ENCODE measurements around the gene MAN1C1. TPM values are rescaled to one million over a fixed set of nuclear protein-coding genes. Genes with fewer than 3 reads are reported as not detected.
A peak's percentile ranks its signal among the peaks of the same experiment; 100 is the strongest.

MAN1C1 gene
- total and polyA plus RNA-seq, 4 donors = 2.8 to 32.2 (median 14.5) TPM

GRCh38 chr1:25738499-25738898 is 121.9 kb downstream of the MAN1C1 start:
- Histone ChIP-seq H3K4me1 (ENCODE audit: control insufficient read depth in 1 of 2, insufficient read depth in 2 of 2, low read length in 2 of 2) (no peaks in the 10 kb centered on the region), H3K36me3 (ENCODE audit: control insufficient read depth in 1 of 2, insufficient read depth in 2 of 2, low read length in 1 of 2) (no peaks in the 10 kb centered on the region), H3K27me3 (ENCODE audit: control insufficient read depth in 1 of 2, insufficient read depth in 2 of 2, low read length in 1 of 2) (no peaks in the 10 kb centered on the region), H3K4me3 (ENCODE audit: low read length in 2 of 2) (no peak overlapping the region), H3K9me3 (ENCODE audit: control insufficient read depth, low read length) (no peaks in the 10 kb centered on the region), H3K27ac (ENCODE audit: low read depth in 1 of 2, low read length in 2 of 2) (no peak overlapping the region)
- no peak for DNase-seq
- intact Hi-C loops (cut with DNase I) = no loop called here
- 99 to 100% methylated on average over 2 of the region's 2 CpGs for WGBS, 2 donors
- ATAC-seq (ENCODE audit: low FRiP score) = no peak

DNA sequence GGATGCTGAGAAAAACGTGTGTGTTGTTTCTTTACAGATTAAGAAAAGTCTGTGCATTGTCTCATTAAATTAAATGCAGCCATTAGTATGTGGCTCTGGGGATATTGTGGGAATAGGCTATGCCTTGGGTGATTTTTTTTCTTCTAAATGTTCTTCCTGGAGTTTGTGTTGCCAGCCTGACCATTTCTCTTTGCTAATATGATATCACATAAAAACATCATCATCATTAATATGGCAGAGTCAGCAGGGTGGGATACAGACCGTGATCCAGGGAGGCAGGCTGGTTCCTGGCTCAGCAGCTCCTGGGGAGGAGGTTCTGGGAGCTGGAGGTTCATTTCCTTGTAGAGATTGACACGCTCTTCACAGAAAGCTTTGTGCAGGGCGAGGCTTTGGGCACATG is 122.8 kb downstream of the MAN1C1 start:
- H3K9me3 ChIP-seq (ENCODE audit: control insufficient read depth, low read length) = no peaks in the 10 kb centered on the region
- ATAC-seq (ENCODE audit: low FRiP score) (no peak), DNase-seq (peak in 1 of 2 donors; percentile 41)
- no peaks in the 10 kb centered on the region for H3K27me3 ChIP-seq (ENCODE audit: control insufficient read depth in 1 of 2, insufficient read depth in 2 of 2, low read length in 1 of 2)
- no peak overlapping the region for H3K4me3 ChIP-seq (ENCODE audit: low read length in 2 of 2)
- H3K36me3 ChIP-seq (ENCODE audit: control insufficient read depth in 1 of 2, insufficient read depth in 2 of 2, low read length in 1 of 2) = no peaks in the 10 kb centered on the region
- WGBS, 2 donors = 90 to 92% methylated on average over 4 of the region's 4 CpGs
- no peaks in the 10 kb centered on the region for H3K4me1 ChIP-seq (ENCODE audit: control insufficient read depth in 1 of 2, insufficient read depth in 2 of 2, low read length in 2 of 2)
- intact Hi-C loops (cut with DNase I) = no loop called here
- H3K27ac ChIP-seq (ENCODE audit: low read depth in 1 of 2, low read length in 2 of 2) = no peak overlapping the region

DNA sequence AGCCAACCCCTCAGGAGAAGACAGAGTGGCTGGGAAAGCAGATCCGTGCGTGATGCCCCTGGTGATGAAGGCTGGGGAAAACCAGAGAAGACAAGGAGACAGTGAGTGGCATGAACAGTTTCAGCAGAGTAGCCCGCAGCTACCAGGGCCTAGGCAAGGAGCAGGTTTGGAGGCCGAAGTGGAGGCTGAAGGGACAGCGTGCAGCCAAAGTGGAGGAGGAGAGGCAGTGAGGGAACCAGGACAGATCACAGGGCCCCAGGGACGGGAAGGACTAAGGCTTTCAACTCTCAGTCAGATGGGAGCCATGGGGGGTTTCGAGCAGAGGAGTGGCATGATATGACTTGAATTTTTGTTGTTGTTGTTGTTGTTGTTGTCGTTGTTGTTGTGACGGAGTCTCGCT is 123.5 kb downstream of the MAN1C1 start:
- intact Hi-C loops (cut with DNase I) = loop anchor here (5.0 kb wide), 2 partner anchors 43 to 123 kb away; partner anchors contain the start of gene MAN1C1 (in 2 of the 2)
- no peaks in the 10 kb centered on the region for H3K36me3 ChIP-seq (ENCODE audit: control insufficient read depth in 1 of 2, insufficient read depth in 2 of 2, low read length in 1 of 2)
- no peaks in the 10 kb centered on the region for H3K9me3 ChIP-seq (ENCODE audit: control insufficient read depth, low read length)
- ATAC-seq (ENCODE audit: low FRiP score) (no peak), DNase-seq (peak; percentile 33 to 38)
- WGBS, 2 donors = 94 to 98% methylated on average over 10 of the region's 10 CpGs
- H3K4me1 ChIP-seq (ENCODE audit: control insufficient read depth in 1 of 2, insufficient read depth in 2 of 2, low read length in 2 of 2) = no peaks in the 10 kb centered on the region
- H3K27me3 ChIP-seq (ENCODE audit: control insufficient read depth in 1 of 2, insufficient read depth in 2 of 2, low read length in 1 of 2) = no peaks in the 10 kb centered on the region
- H3K27ac ChIP-seq (ENCODE audit: low read depth in 1 of 2, low read length in 2 of 2) = no peak overlapping the region
- H3K4me3 ChIP-seq (ENCODE audit: low read length in 2 of 2) = no peak overlapping the region

DNA sequence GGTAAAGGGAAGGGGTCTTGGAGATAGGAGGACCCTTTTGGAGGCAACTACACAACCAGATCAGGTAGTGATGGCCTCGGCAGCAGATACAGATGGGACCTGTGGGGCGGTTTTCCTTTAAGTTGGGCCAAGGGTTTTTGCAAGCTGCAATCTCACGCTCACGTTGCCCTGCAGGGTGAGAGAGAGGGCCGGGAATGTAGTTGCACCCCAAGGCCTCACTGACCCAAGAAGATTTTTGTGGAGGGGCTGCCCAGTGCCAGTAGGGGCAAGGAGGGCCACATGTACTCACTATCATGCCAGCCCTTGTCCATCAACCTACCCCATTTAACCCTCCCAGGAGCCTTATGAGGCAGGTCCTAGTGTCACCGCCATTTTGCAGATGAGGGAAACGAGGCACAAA is 125.7 kb downstream of the MAN1C1 start:
- ATAC-seq (ENCODE audit: low FRiP score) (no peak), DNase-seq (peak in 1 of 2 donors; percentile 51)
- Histone ChIP-seq H3K27ac (ENCODE audit: low read depth in 1 of 2, low read length in 2 of 2) (peak overlapping the region in 1 of 2 donors; percentile 20), H3K36me3 (ENCODE audit: control insufficient read depth in 1 of 2, insufficient read depth in 2 of 2, low read length in 1 of 2) (no peaks in the 10 kb centered on the region), H3K9me3 (ENCODE audit: control insufficient read depth, low read length) (no peaks in the 10 kb centered on the region), H3K4me3 (ENCODE audit: low read length in 2 of 2) (no peak overlapping the region), H3K27me3 (ENCODE audit: control insufficient read depth in 1 of 2, insufficient read depth in 2 of 2, low read length in 1 of 2) (no peaks in the 10 kb centered on the region), H3K4me1 (ENCODE audit: control insufficient read depth in 1 of 2, insufficient read depth in 2 of 2, low read length in 2 of 2) (no peaks in the 10 kb centered on the region)
- intact Hi-C loops (cut with DNase I) = loop anchor here (5.0 kb wide), 2 partner anchors 45 to 125 kb away; partner anchors contain the start of gene MAN1C1 (in 2 of the 2)
- WGBS, 2 donors = 99% methylated on average over 7 of the region's 7 CpGs

DNA sequence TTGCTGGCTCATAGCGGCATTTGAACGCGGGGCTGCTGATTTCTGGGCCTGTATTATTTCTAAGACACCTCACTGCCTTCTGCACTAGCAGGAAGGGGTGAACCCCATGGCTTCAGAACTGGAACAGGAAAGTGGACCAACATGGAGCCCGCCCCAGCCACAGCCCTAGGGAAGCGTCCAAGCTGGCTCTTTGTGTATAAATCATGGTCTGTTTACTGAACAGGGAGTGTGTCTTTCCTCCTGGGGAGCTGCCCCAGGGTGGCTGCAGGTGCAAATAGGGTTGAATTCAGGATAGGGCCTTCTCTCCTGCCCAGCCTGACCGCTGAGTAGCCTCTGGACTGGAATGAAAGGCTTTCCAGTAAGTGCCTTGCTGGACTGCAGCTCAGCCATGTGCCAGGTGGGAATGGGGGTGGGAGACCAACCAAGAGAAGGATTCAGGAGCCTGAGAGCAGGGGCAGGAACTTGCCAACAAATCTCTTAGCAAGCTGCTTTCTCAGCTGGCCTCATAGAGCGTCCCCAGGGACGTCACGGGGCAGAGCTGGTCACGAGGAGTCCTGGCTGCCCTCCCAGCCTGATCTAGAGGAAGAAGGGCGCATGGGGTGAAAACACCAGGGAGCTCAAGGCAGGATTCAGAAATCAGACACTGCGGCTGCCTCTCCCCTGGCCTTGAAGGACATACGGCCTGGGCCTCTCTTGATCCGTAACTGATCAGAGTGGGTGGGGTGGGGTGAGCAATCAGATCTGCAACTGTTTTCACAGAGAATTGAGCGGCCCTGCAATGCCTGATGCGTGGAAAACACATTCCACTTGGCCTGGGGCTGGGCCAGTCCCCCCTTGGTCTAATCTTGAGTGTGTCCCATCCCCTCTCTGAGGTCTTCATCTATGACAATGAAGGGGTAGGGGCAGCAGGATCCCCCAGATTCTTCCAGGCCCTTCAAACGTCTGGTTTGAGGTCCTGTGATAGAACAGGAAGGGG is 126.9 kb downstream of the MAN1C1 start:
- intact Hi-C loops (cut with DNase I) = loop anchor here (5.0 kb wide), 2 partner anchors 46 to 126 kb away; partner anchors contain the start of gene MAN1C1 (in 2 of the 2)
- peak overlapping the region; percentile 8 to 95 for H3K27ac ChIP-seq (ENCODE audit: low read depth in 1 of 2, low read length in 2 of 2)

DNA sequence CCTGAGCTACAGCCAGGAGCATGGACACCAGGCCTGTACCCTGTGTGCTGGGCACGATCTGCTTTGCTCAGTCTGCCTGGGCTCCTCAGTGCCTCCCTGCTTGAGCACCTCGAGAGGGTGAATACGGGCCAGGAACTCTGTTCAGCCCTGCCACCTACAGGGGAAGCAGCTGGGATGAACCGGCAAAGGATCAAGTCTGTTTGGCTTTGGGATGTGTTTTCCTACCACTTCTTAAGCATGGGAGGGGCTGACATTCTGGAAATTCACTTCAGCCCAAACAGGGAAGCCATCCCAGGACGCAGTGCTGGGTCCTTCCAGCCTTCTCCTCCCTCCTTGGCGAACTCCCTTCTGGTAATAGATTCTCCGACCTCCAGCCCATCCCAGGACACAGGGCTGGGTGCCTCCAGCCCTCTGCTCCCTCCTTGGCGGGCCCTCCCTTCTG is 127.6 kb downstream of the MAN1C1 start:
- intact Hi-C loops (cut with DNase I) = loop anchor here (5.0 kb wide), 2 partner anchors 47 to 127 kb away; partner anchors contain the start of gene MAN1C1 (in 2 of the 2)
- no peaks in the 10 kb centered on the region for H3K27me3 ChIP-seq (ENCODE audit: control insufficient read depth in 1 of 2, insufficient read depth in 2 of 2, low read length in 1 of 2)
- H3K36me3 ChIP-seq (ENCODE audit: control insufficient read depth in 1 of 2, insufficient read depth in 2 of 2, low read length in 1 of 2) = no peaks in the 10 kb centered on the region
- ATAC-seq (ENCODE audit: low FRiP score) (peak; percentile 80), DNase-seq (peak; percentile 72 to 77)
- no peaks in the 10 kb centered on the region for H3K4me1 ChIP-seq (ENCODE audit: control insufficient read depth in 1 of 2, insufficient read depth in 2 of 2, low read length in 2 of 2)
- no peak overlapping the region for H3K4me3 ChIP-seq (ENCODE audit: low read length in 2 of 2)
- H3K27ac ChIP-seq (ENCODE audit: low read depth in 1 of 2, low read length in 2 of 2) = peak overlapping the region; percentile 8 to 95
- no peaks in the 10 kb centered on the region for H3K9me3 ChIP-seq (ENCODE audit: control insufficient read depth, low read length)
- WGBS, 2 donors = 13 to 15% methylated on average over 8 of the region's 8 CpGs

More for the DNA sequence above, 126.9 kb downstream of the MAN1C1 start:
- no peaks in the 10 kb centered on the region for H3K4me1 ChIP-seq (ENCODE audit: control insufficient read depth in 1 of 2, insufficient read depth in 2 of 2, low read length in 2 of 2)
- H3K4me3 ChIP-seq (ENCODE audit: low read length in 2 of 2) = no peak overlapping the region
- ATAC-seq (ENCODE audit: low FRiP score) (peak; percentile 90), DNase-seq (peak; percentile 93 to 94)
- H3K27me3 ChIP-seq (ENCODE audit: control insufficient read depth in 1 of 2, insufficient read depth in 2 of 2, low read length in 1 of 2) = no peaks in the 10 kb centered on the region
- H3K9me3 ChIP-seq (ENCODE audit: control insufficient read depth, low read length) = no peaks in the 10 kb centered on the region
- 31 to 34% methylated on average over 17 of the region's 17 CpGs for WGBS, 2 donors
- no peaks in the 10 kb centered on the region for H3K36me3 ChIP-seq (ENCODE audit: control insufficient read depth in 1 of 2, insufficient read depth in 2 of 2, low read length in 1 of 2)

- no peak for ATAC-seq (ENCODE audit: low FRiP score)
- Histone ChIP-seq H3K9me3 (ENCODE audit: control insufficient read depth, low read length) (no peaks in the 10 kb centered on the region), H3K4me3 (ENCODE audit: low read length in 2 of 2) (no peak overlapping the region), H3K4me1 (ENCODE audit: control insufficient read depth in 1 of 2, insufficient read depth in 2 of 2, low read length in 2 of 2) (no peaks in the 10 kb centered on the region), H3K27ac (ENCODE audit: low read depth in 1 of 2, low read length in 2 of 2) (peak overlapping the region; percentile 4 to 95), H3K27me3 (ENCODE audit: control insufficient read depth in 1 of 2, insufficient read depth in 2 of 2, low read length in 1 of 2) (no peaks in the 10 kb centered on the region), H3K36me3 (ENCODE audit: control insufficient read depth in 1 of 2, insufficient read depth in 2 of 2, low read length in 1 of 2) (no peaks in the 10 kb centered on the region)
- DNase-seq = peak in 1 of 2 donors; percentile 38
- intact Hi-C loops (cut with DNase I) = loop anchor here (5.0 kb wide), 3 partner anchors 47 to 128 kb away; partner anchors contain the start of gene MAN1C1 (in 2 of the 2)
- 96 to 97% methylated on average over 8 of the region's 8 CpGs for WGBS, 2 donors
Measured at GRCh38 chr1:25744636-25745425, 128.2 kb downstream of the MAN1C1 start.

DNA sequence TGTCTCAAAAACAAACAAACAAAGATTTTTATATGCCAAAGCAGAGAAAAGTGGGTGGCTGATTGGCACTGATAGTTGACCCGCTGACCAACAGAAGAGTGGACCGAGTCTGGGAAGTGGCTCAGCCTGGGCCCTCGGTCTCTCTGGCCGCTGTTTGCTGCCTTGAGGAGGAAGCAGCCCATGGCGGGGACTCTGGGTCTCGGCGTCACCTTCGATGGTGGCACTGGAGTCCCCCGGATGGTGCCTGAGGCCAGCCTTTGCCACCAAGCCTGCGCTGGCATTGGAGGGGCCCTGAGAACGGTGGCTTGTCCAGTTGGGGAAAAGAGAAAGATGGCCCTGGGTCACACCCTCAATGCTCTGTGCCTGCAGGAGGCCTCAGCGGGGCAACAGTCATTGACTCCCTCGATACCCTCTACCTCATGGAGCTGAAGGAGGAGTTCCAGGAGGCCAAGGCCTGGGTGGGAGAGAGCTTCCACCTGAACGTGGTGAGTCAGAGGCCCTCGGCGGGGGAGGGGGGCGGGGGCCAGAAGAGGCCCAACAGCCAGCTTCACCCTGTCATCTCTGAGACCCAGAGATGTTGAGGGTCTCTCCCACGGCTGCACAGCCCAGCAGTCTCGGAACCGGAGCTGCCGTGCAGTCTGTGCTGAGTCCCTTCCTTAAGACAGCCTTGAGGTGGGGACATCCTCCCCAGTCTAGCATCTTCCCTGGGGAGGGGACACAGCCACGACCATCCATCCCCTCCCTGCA is 129.9 kb downstream of the MAN1C1 start:
- H3K4me3 ChIP-seq (ENCODE audit: low read length in 2 of 2) = no peak overlapping the region
- no peaks in the 10 kb centered on the region for H3K27me3 ChIP-seq (ENCODE audit: control insufficient read depth in 1 of 2, insufficient read depth in 2 of 2, low read length in 1 of 2)
- 95 to 96% methylated on average over 18 to 22 of the region's 22 CpGs for WGBS, 2 donors
- H3K9me3 ChIP-seq (ENCODE audit: control insufficient read depth, low read length) = no peaks in the 10 kb centered on the region
- ATAC-seq (ENCODE audit: low FRiP score) (no peak), DNase-seq (no peak)
- intact Hi-C loops (cut with DNase I) = loop anchor here in 1 of 2 donors (5.0 kb wide), 1 partner anchor 46 kb away; no protein-coding TSS in a partner anchor
- no peak overlapping the region for H3K27ac ChIP-seq (ENCODE audit: low read depth in 1 of 2, low read length in 2 of 2)
- H3K4me1 ChIP-seq (ENCODE audit: control insufficient read depth in 1 of 2, insufficient read depth in 2 of 2, low read length in 2 of 2) = no peaks in the 10 kb centered on the region
- no peaks in the 10 kb centered on the region for H3K36me3 ChIP-seq (ENCODE audit: control insufficient read depth in 1 of 2, insufficient read depth in 2 of 2, low read length in 1 of 2)

Measured in aorta (tissue), 5 donors.